ENCODE measurements around the gene CDCA3.
A peak's percentile ranks its signal among the peaks of the same experiment; 100 is the strongest.
"Not testable (repeated sequence)": the region's sequence is repeated elsewhere in the genome, so short reads cannot be mapped to it uniquely, and the experiment has no call there.

The CDCA3 gene

GRCh38 chr12:6891646-6892001, 40.5 kb upstream of the CDCA3 start:
- no peak for TF ChIP-seq CTCF (IDR thresholded peaks at IDR 0.05; ENCODE audit: insufficient read depth, low read length, missing control alignments)
- H3K4me3 ChIP-seq (ENCODE audit: low read depth, low read length), result peak overlapping the region; percentile 57
- DNase-seq (ENCODE audit: low read depth, low spot score), result no peak
- CTCF ChIA-PET, result interaction anchor here (0.8 to 2.8 kb wide), 28 partner anchors 9 to 746 kb away, joined by 3 to 53 read pairs (median 4); partner anchors contain the start of genes LRRC23 and SPSB2
- POLR2A ChIA-PET, result interaction anchor here (0.6 to 1.8 kb wide), 11 partner anchors 10 to 203 kb away, joined by 3 to 23 read pairs (median 6); partner anchors contain the start of genes CDCA3, LRRC23, SPSB2 and TPI1

GRCh38 chr12:6890789-6891645, 39.9 kb upstream of the CDCA3 start:
- TF ChIP-seq CTCF (IDR thresholded peaks at IDR 0.05; ENCODE audit: insufficient read depth, low read length, missing control alignments), result peak; percentile 78
- peak; percentile 47 for DNase-seq (ENCODE audit: low read depth, low spot score)
- ChIA-PET POLR2A (interaction anchor here (0.6 to 1.8 kb wide), 12 partner anchors 9 to 202 kb away, joined by 3 to 23 read pairs (median 6); partner anchors contain the start of genes CDCA3, LRRC23, SPSB2 and TPI1), CTCF (interaction anchor here (0.8 to 2.8 kb wide), 28 partner anchors 9 to 747 kb away, joined by 3 to 53 read pairs (median 4); partner anchors contain the start of genes LRRC23 and SPSB2)
- peak overlapping the region; percentile 57 for H3K4me3 ChIP-seq (ENCODE audit: low read depth, low read length)

- DNase-seq (ENCODE audit: low read depth, low spot score); POLR2A ChIA-PET; H3K4me3 ChIP-seq (ENCODE audit: low read depth, low read length): not testable (repeated sequence)
- CTCF ChIA-PET, result interaction anchor here (1.4 kb wide), 1 partner anchor 18 kb away, joined by 12 read pairs; the partner anchor contains the start of gene SPSB2
Observed at GRCh38 chr12:6889775-6890573, 38.9 kb upstream of the CDCA3 start.

GRCh38 chr12:6888794-6889193, 37.7 kb upstream of the CDCA3 start:
- not testable (repeated sequence) for H3K4me3 ChIP-seq (ENCODE audit: low read depth, low read length); DNase-seq (ENCODE audit: low read depth, low spot score)
- ChIA-PET CTCF (interaction anchor here (1.4 kb wide), 1 partner anchor 17 kb away, joined by 12 read pairs; the partner anchor contains the start of gene SPSB2), POLR2A (interaction anchor here (1.3 kb wide), 1 partner anchor 16 kb away, joined by 3 read pairs; the partner anchor contains the start of gene SPSB2)

- CTCF ChIA-PET, result interaction anchor here (1.6 kb wide), 1 partner anchor 18 kb away, joined by 5 read pairs; no protein-coding TSS in a partner anchor
- POLR2A ChIA-PET, result interaction anchor here (1.3 kb wide), 1 partner anchor 15 kb away, joined by 3 read pairs; the partner anchor contains the start of gene SPSB2
- H3K4me3 ChIP-seq (ENCODE audit: low read depth, low read length), result no peak overlapping the region
- no peak for TF ChIP-seq CTCF (IDR thresholded peaks at IDR 0.05; ENCODE audit: insufficient read depth, low read length, missing control alignments)
- DNase-seq (ENCODE audit: low read depth, low spot score), result no peak
Observed at GRCh38 chr12:6888360-6888759, 37.3 kb upstream of the CDCA3 start.

- TF ChIP-seq CTCF (IDR thresholded peaks at IDR 0.05; ENCODE audit: insufficient read depth, low read length, missing control alignments), result no peak
- no peak for DNase-seq (ENCODE audit: low read depth, low spot score)
- ChIA-PET POLR2A (no interaction called here), CTCF (interaction anchor here (0.8 to 1.9 kb wide), 4 partner anchors 10 to 75 kb away, joined by 3 to 11 read pairs (median 4); partner anchors contain the start of gene SPSB2)
- H3K4me3 ChIP-seq (ENCODE audit: low read depth, low read length), result no peak overlapping the region
Observed at GRCh38 chr12:6887460-6887859, 36.4 kb upstream of the CDCA3 start.

- CTCF ChIA-PET, result interaction anchor here (0.6 to 6.6 kb wide), 7 partner anchors 9 to 133 kb away, joined by 3 to 88 read pairs (median 3); partner anchors contain the start of genes MLF2, SPSB2 and TPI1
- POLR2A ChIA-PET; H3K4me3 ChIP-seq (ENCODE audit: low read depth, low read length); DNase-seq (ENCODE audit: low read depth, low spot score): not testable (repeated sequence)
Observed at GRCh38 chr12:6886206-6886999, 35.3 kb upstream of the CDCA3 start.

Measured in AG04449 (cell line).